ENCODE measurements around the gene BCAS2.

DNA sequence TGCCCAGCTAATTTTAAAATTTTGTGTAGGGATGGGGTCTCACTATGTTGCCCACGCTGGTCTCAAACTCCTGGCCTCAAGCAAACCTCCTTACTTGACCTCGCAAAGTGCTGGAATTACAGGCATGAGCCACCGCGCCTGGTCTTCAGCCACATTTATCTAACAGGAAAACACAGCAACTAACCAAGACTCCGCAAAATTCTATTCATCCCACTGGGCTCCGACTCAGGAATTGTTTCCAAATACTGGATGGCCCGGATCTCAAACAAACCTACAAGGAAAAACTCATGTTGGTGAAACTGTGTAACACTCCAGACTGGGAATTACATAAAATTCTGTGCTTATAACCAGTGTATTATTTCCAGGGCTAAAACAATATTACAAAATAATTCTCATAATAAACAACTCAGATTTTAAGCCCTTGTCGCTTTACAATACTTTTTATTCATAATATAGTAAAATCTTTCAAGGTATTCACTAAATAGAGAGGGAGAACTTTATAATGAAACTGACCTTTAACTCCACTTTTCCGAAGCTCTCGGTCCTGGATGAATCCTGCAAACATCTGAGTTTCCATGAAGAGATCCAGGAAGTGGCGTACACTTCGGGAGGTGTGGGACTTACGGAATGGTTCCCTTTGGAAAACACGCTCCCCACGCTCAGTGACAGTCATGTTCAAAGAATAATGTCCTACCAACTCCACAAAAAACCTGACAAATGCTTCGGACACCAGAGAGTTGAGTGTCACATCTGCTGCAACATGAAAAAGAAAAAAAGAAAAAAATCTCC is 6.0 kb upstream of the BCAS2 start:
- TF ChIP-seq, protein P1, sequence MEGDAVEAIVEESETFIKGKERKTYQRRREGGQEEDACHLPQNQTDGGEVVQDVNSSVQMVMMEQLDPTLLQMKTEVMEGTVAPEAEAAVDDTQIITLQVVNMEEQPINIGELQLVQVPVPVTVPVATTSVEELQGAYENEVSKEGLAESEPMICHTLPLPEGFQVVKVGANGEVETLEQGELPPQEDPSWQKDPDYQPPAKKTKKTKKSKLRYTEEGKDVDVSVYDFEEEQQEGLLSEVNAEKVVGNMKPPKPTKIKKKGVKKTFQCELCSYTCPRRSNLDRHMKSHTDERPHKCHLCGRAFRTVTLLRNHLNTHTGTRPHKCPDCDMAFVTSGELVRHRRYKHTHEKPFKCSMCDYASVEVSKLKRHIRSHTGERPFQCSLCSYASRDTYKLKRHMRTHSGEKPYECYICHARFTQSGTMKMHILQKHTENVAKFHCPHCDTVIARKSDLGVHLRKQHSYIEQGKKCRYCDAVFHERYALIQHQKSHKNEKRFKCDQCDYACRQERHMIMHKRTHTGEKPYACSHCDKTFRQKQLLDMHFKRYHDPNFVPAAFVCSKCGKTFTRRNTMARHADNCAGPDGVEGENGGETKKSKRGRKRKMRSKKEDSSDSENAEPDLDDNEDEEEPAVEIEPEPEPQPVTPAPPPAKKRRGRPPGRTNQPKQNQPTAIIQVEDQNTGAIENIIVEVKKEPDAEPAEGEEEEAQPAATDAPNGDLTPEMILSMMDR (IDR thresholded peaks at IDR 0.05; ENCODE audit: low read depth, low read length, poor library complexity, severe bottlenecking), result no peak
- no peak for TF ChIP-seq EZH2phosphoT487 (IDR thresholded peaks at IDR 0.05; ENCODE audit: borderline replicate concordance, low read length)

All from DOHH2 (cell line).